Eye (tissue), 1 donor: Measurements from ENCODE around the gene VSIG10L2.
"Not testable (repeated sequence)": the region's sequence is repeated elsewhere in the genome, so short reads cannot be mapped to it uniquely, and the experiment has no call there.

Source experiments
- DNase-seq: peaks from one replicate; pipeline ENCODE4 v3.0.0-alpha.2; 2015

Gene VSIG10L2

GRCh38 chr11:125945797-125946520 is at the start of gene VSIG10L2:
TSS of gene VSIG10L2 (plus strand) at chr11:125946044. CDS start at chr11:125946056, 12 bp downstream.
- no peak for DNase-seq

- no peak for DNase-seq
These were observed 44.0 kb upstream of the VSIG10L2 start for GRCh38 chr11:125901872-125902271.

GRCh38 chr11:125902277-125902926 is 43.4 kb upstream of the VSIG10L2 start:
- DNase-seq: no peak

- peak; percentile 95 for DNase-seq
These were observed 42.7 kb upstream of the VSIG10L2 start, which contains the start of gene PUS3 for GRCh38 chr11:125902927-125903710. TSS of gene PUS3 (minus strand) at chr11:125903206. CDS start at chr11:125896284, 6,922 bp downstream.

GRCh38 chr11:125903711-125904659 is 41.9 kb upstream of the VSIG10L2 start, which contains the start of gene DDX25:
TSS of gene DDX25 (plus strand) at chr11:125904508. CDS start at chr11:125904518, 10 bp downstream.
- DNase-seq: peak; percentile 86

- DNase-seq: peak; percentile 13
These were observed 41.2 kb upstream of the VSIG10L2 start for GRCh38 chr11:125904678-125905077.

- no peak for DNase-seq
These were observed 35.5 kb upstream of the VSIG10L2 start for GRCh38 chr11:125910226-125910849.

- not testable (repeated sequence) for DNase-seq
These were observed 31.2 kb upstream of the VSIG10L2 start for GRCh38 chr11:125914601-125915000.

GRCh38 chr11:125916683-125917347 is 29.0 kb upstream of the VSIG10L2 start:
- DNase-seq: no peak

GRCh38 chr11:125918140-125918840 is 27.6 kb upstream of the VSIG10L2 start:
- DNase-seq: no peak

- DNase-seq: no peak
These were observed 24.8 kb upstream of the VSIG10L2 start for GRCh38 chr11:125921042-125921441.

- no peak for DNase-seq
These were observed 23.7 kb upstream of the VSIG10L2 start for GRCh38 chr11:125922156-125922555.

GRCh38 chr11:125923012-125923579 is 22.7 kb upstream of the VSIG10L2 start:
- peak; percentile 94 for DNase-seq

GRCh38 chr11:125923633-125924032 is 22.2 kb upstream of the VSIG10L2 start:
- DNase-seq: no peak

GRCh38 chr11:125924384-125925007 is 21.3 kb upstream of the VSIG10L2 start:
- DNase-seq: no peak

GRCh38 chr11:125925247-125925740 is 20.6 kb upstream of the VSIG10L2 start:
- DNase-seq: no peak

- DNase-seq: no peak
These were observed 20.0 kb upstream of the VSIG10L2 start for GRCh38 chr11:125925804-125926203.

GRCh38 chr11:125926682-125927081 is 19.2 kb upstream of the VSIG10L2 start:
- no peak for DNase-seq

- no peak for DNase-seq
These were observed 16.3 kb upstream of the VSIG10L2 start for GRCh38 chr11:125929445-125930075.
